Lung (tissue), 10 donors: ENCODE measurements around the gene TULP4. TPM values are rescaled to one million over a fixed set of nuclear protein-coding genes. Genes with fewer than 3 reads are reported as not detected.
"Not testable (repeated sequence)": the region's sequence is repeated elsewhere in the genome, so short reads cannot be mapped to it uniquely, and the experiment has no call there.

Experiments
- ATAC-seq: fragments of 200-7000 bp; cut with Tn5 transposase; one replicate; pipeline ENCODE4 v1.9.1; 2020; ENCODE audit warnings: moderate number of reproducible peaks; ENCODE audit not compliant: insufficient read depth, low FRiP score
- DNase-seq, 3 donors: peaks; one replicate each; pipeline ENCODE4 v3.0.0-alpha.2; 2013 to 2017
- H3K27ac ChIP-seq, 2 donors: one replicate each; pipeline ENCODE4 v1.5.1; 2013; ENCODE audit warnings: mild to moderate bottlenecking in 2 of 2, moderate library complexity in 2 of 2, control low read depth in 1 of 2, inconsistent platforms in 1 of 2, low read depth in 1 of 2, low read length in 1 of 2
- H3K27me3 ChIP-seq, 3 donors: one replicate each; pipeline ENCODE4 v1.5.1; 2013; ENCODE audit warnings: low read length in 2 of 3; ENCODE audit not compliant: control insufficient read depth in 3 of 3, insufficient read depth in 3 of 3
- H3K36me3 ChIP-seq, 4 donors: one replicate each; pipeline ENCODE4 v1.5.1; 2013; ENCODE audit warnings: low read length in 4 of 4, mild to moderate bottlenecking in 1 of 4, moderate library complexity in 1 of 4; ENCODE audit not compliant: control insufficient read depth in 4 of 4, insufficient read depth in 4 of 4
- H3K4me1 ChIP-seq, 5 donors: one replicate each; pipeline ENCODE4 v1.5.1; 2013; ENCODE audit warnings: low read length in 5 of 5, mild to moderate bottlenecking in 2 of 5, moderate library complexity in 1 of 5; ENCODE audit not compliant: control insufficient read depth in 5 of 5, insufficient read depth in 5 of 5
- H3K4me3 ChIP-seq: one replicate; pipeline ENCODE4 v1.5.1; 2013; ENCODE audit warnings: mild to moderate bottlenecking, control low read depth, moderate library complexity
- H3K9ac ChIP-seq, 2 donors: one replicate each; pipeline ENCODE4 v1.5.1; 2013; ENCODE audit warnings: low read length in 2 of 2, control low read depth in 1 of 2; ENCODE audit not compliant: insufficient read depth in 1 of 2
- H3K9me3 ChIP-seq, 4 donors: one replicate each; pipeline ENCODE4 v1.5.1; 2013; ENCODE audit warnings: low read length in 3 of 4, mild to moderate bottlenecking in 1 of 4, moderate library complexity in 1 of 4; ENCODE audit not compliant: control insufficient read depth in 4 of 4, insufficient read depth in 3 of 4
- WGBS, 2 donors: extraction: QIAGEN DNeasy Blood & Tissue Kit; methylation state at CpG; one replicate each; pipeline ENCODE4 v1.1.7; 2013; 5-methylcytosine and 5-hydroxymethylcytosine counted together
- polyA plus RNA-seq, 2 donors: library from polyadenylated mRNA; stranded (reverse); fragments of 200-250 nt; gene quantifications; one replicate each; pipeline ENCODE4 v1.2.1, GENCODE V29; 2013
- total RNA-seq, 2 donors: library from RNA; depleted of rRNA in 1 of 2; stranded (reverse); fragments of >200 nt in 1 of 2; gene quantifications; one replicate each; pipeline ENCODE4 v1.2.1, GENCODE V29; 2014 to 2021
- donor health status: Bipolar disorder and iron deficiency.
- donor health status: healthy.
- donor health status: DM: yes; HTN: yes; CAD: no.

TULP4 gene
- total and polyA plus RNA-seq, 4 donors: 4.5 to 147 (median 39.2) TPM

DNA sequence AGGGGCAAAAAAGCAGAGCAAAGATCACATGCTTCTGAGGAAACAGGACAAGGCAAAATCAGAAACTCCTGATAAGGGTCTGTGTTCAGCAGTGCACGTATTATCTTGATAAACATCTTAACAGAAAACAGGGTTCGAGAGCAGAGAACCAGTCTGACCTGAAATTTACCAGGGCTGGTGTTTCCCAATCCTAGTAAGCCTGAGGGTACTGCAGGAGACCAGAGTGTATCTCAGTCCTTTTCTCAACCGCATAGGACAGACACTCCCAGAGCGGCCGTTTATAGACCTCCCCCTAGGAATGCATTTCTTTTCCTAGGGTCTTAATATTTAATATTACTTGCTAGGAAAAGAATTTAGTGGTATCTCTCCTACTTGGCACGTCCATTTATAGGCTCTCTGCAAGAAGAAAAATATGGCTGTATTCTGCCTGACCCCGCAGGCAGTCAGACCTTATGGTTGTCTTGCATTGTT is 15.4 kb upstream of the TULP4 start:
- not testable (repeated sequence) for H3K27ac ChIP-seq, H3K9me3 ChIP-seq
- WGBS, 2 donors: 96 to 98% methylated on average over 7 of the region's 7 CpGs

DNA sequence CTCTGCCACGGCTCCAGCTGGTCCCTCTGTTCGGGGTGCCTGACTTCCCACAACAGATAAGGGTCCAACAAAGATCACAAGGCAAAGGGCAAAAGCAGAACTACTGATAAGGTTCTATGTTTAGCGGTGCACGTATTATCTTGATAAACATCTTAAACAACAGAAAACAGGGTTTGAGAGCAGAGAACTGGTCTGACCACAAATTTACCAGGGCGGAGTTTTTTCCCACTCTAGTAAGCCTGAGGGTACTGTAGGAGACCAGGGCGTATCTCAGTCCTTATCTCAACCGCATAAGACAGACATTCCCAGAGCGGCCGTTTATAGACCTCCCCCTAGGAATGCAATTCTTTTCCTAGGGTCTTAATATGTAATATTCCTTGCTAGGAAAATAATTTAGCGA is 14.6 kb upstream of the TULP4 start:
- H3K36me3 ChIP-seq, H3K27ac ChIP-seq, DNase-seq, H3K9me3 ChIP-seq, H3K4me3 ChIP-seq, ATAC-seq, H3K27me3 ChIP-seq, H3K9ac ChIP-seq, H3K4me1 ChIP-seq: not testable (repeated sequence)
- 96% methylated on average over 10 of the region's 10 CpGs for WGBS, 2 donors

More for the DNA sequence above, 15.4 kb upstream of the TULP4 start:
- H3K36me3 ChIP-seq, H3K4me3 ChIP-seq, H3K27me3 ChIP-seq, DNase-seq, ATAC-seq, H3K4me1 ChIP-seq, H3K9ac ChIP-seq: not testable (repeated sequence)

DNA sequence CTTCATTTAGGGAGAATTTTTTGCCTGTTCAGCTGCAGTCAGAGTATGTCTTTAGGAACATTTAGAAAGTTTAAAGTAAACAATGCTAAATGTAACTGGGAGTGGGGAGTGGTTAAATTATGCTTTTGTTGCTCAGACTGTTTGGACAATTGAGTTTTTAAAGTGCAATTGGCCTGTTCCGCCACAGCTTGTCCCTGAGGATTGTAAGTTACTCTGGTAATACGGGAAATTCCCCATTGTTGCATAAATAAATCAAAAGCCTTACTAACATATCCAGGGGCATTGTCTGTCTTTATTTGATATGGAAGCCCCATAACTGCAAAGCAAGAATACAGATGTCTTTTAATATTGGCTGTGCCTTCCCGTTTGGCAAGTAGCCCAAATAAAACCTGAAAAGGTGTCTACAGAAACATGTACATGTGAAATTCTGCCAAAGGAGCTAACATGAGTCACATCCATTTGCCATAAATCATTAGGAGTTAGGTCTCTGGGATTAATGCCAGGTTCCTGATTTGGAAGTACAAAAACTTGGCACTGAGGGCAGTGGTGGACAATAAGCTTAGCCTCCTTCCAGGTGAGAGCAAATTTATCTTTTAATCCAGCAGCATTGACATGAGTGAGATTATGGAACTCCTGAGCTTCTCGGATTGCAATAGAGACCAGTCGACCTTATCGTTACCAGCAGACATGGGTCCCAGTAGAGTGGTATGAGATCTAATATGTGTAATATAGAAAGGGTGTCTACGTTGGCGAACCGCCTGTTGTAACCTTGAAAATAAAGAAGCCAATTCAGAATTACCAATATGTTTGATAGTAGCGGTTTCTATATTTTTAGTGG is 11.7 kb upstream of the TULP4 start:
- peak in 2 of 3 donors; percentile 20 to 26 for DNase-seq
- not testable (repeated sequence) for H3K4me3 ChIP-seq, H3K27me3 ChIP-seq, H3K36me3 ChIP-seq, H3K4me1 ChIP-seq, ATAC-seq, H3K9me3 ChIP-seq, H3K27ac ChIP-seq, H3K9ac ChIP-seq
- 85 to 90% methylated on average over 10 of the region's 10 CpGs for WGBS, 2 donors

DNA sequence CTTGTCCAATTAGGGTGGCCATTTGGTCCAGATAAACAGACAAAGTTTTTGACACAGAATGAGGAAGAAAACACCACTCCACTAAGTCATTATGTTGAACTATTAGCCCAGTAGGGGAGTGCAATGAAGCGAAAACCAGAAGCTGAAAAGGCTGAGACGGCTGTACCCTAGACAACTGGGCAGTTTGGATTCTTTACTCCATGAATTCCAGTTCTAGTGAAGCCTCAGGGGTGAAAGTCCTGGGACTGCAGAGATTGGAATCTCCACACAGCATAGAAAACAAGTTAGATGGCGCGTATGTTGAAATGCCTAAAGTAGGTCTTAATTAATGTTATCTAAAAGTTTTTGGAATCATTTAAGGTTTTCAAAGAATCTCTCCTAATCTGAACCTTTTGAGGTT is 10.7 kb upstream of the TULP4 start:
- H3K4me1 ChIP-seq, DNase-seq, H3K36me3 ChIP-seq, H3K4me3 ChIP-seq, H3K27ac ChIP-seq, H3K27me3 ChIP-seq, H3K9ac ChIP-seq, ATAC-seq, H3K9me3 ChIP-seq: not testable (repeated sequence)
- 98 to 99% methylated on average over 4 of the region's 4 CpGs for WGBS, 2 donors

DNA sequence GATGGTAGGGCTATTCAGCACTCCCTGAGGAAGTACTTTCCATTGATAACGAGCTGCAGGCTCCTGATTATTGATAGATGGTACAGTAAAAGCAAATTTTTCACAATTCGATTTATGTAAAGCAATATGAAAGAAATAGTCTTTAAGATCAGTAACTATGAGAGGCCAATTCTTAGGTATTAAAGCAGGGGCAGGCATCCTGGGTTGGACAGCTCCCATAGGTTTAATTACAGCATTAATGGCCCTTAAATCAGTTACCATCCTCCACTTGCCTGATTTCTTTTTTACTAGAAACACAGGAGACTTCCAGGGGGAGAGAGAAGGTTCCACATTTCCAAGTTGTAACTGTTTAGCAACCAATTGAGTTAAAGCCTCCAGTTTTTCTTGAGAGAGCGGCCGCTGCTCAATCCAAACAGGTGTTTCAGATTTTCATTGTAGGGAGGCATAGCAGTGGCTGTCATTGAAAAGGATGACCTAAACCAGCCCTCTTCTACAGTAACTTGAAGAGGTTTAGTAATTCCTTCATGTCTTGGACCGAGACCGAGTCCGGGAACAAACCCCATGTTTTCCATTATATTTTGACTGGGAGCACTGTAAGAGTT is 10.0 kb upstream of the TULP4 start:
- not testable (repeated sequence) for H3K36me3 ChIP-seq, H3K4me3 ChIP-seq, H3K27me3 ChIP-seq, ATAC-seq, H3K9me3 ChIP-seq, DNase-seq, H3K9ac ChIP-seq, H3K4me1 ChIP-seq, H3K27ac ChIP-seq
- 81 to 88% methylated on average over 7 of the region's 7 CpGs for WGBS, 2 donors
